Activated CD4-positive, alpha-beta T cell treated with anti-CD3 and anti-CD28 coated beads, Interleukin-2, amount 50 U/mL, for 1 hour (primary cell): ENCODE results near the gene MTPN.

ENCODE experiments used
- DNase-seq: peaks from one replicate; pipeline ENCODE4 v3.0.0-alpha.2; 2020

The MTPN gene

GRCh38 chr7:135950429-135950828 is 26.7 kb downstream of the MTPN start:
- DNase-seq: no peak

DNA sequence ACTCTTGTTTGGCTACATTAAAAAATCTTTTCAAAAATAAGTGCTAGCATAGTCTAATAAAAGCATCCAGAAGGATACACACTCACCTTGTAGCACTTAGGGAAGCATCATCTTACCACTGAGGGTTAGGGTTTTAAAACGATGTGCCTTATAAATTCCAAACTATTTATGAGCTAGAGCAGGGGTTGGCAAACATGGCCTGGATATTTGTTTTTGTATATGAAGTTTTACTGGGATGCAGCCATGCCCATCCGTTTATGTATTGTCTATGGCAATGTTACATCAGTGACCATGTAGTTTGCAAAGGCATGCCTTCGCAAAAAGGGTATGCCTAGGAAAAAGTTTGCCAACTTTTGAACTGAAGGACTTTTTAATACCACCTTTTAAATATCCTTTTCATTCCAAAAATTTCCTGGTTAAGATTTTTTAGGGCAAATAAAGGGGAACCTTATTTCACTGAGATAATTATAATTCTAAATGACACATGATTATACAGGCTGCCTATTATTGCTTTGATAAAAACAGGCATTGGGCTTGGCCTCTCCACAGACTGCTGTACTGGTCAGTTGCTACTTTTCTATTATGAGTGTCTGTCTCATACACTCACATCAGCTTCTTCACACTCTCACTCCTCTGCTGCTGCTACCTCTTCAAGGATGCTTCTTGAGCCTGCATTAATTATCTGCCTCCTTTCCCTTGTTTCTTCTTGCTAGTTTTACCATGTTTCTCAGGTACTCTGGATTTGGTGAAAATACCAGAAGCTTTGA is 30.7 kb downstream of the MTPN start:
- no peak for DNase-seq

DNA sequence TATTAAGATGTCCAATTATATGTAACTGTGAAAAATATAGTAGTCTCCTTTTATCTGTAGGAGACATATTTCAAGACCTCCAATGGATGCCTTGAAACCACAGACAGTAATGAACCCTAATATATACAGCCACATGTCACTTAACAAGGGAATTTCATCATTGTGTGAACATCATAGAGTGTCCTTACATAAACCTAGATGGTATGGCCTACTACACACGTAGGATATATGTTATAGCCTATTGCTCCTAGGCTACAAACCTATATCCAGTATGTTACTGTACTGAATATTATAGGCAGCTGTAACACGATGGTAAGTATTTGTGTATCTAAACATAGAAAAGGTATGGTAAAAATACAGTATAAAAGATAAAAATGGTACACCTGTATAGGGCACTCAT is 32.4 kb downstream of the MTPN start:
- DNase-seq: no peak

GRCh38 chr7:135943134-135943879 is 33.9 kb downstream of the MTPN start:
- no peak for DNase-seq

DNA sequence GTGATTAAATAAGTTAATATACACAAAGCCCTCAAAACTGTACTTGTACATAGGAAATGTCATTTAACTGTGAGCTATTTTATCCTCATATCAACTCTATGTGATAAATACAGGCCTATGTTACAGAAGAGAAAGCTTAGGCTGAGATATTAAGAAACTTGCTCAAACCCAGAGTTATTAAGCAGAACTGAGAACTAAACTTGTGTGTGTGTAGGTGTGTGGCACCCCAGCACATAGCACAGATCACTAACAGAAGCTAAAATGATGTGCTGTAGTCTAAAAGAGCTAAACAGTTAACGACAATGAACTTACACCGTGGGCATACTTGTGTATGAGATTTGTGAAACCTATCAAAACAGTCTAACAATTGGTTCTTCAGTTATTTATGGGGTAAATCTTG is 34.5 kb downstream of the MTPN start:
- no peak for DNase-seq

DNA sequence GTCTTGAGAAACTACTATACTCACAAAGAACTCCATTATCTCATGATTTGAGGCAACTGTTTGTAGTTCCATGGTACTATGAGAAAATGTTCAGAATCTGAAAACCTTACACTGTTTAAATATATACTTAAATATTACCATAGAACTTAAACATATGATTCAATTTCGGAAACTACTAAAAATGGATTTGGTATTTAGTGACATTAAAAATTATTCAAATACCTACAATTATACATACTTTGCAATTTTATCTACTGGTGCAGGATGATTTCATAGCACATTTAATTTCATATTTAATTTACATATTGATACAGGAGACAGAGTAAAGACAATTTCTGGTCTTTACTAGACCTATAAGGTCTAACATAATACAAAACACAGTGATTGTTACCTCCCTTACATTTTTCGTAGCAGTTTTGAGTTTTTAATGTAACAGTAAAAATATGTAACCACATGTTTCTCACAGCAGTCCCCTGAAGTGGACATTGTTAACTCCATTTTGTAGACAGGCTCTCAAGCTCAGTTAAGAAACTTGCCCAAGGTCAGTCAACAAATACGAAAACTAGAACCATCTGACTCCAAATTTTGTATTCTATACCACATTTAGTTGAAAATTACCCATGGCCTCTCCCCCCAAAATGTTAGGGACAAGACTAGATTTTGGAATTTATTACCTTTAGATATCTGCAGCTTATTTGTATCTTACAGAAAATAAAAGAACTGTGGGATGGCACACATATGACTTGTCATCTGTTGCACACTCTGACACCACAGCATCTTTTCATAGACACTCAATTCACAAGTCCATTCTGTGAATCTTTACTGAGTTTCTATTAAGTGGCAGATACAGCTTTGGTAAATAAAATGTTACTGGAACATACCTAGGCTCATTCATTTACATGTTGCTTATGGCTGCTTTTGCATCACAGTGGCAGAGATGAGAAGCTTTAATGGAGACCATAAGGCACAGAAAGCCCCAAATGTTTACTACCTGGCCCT is 36.8 kb downstream of the MTPN start:
- DNase-seq: no peak

- no peak for DNase-seq
These were observed 37.8 kb downstream of the MTPN start for GRCh38 chr7:135939261-135939812.

- DNase-seq: no peak
These were observed 38.6 kb downstream of the MTPN start for GRCh38 chr7:135938563-135938962.

DNA sequence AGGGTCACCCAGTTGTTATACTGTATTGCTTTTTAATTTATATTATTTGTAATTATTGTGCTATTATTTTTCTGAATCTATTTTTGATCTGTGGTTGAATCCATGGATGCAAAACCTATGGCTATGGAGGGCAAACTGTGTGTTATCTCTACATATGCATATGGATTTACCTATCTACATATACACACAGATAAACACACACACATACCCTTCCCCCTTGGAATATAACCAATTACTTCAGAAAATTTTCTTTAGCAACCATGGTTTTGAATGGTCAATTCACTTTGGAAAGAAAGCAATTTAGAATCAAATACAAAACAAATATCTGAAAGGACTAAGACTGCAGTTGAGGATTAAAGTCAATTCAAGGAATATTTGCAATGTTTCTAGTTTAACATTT is 39.1 kb downstream of the MTPN start:
- no peak for DNase-seq

DNA sequence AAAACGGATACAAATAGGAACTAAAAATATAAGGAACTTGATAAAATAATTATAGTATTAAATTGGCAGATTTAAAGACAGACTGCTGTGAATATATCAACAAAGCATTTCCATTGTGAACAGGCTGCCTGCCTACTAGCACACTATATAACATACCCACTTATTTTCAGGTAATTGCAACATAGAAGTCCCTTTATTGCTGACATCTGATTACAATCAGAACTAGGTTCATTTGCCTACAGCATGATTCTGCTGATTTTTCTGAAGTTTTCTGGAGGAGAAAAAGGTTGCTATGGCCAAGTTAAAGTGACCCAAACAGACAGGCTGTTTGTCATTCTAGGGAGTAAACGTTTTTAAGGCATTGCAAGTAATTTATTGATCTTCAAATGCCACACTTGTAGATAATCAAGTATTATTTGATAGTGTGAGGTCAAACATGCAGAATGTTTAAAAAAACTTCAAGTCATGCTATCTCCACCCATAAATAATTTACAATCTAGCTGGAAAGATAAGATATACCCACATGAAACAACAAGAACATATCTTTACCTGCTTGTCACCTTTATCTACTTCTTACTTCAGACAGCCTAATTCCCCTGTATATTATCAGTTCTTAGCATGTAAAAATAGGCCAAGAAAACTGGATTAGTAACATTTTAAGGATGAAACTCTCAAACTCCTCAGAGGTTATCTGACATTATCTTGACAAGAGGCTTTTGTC is 40.5 kb downstream of the MTPN start:
- no peak for DNase-seq

DNA sequence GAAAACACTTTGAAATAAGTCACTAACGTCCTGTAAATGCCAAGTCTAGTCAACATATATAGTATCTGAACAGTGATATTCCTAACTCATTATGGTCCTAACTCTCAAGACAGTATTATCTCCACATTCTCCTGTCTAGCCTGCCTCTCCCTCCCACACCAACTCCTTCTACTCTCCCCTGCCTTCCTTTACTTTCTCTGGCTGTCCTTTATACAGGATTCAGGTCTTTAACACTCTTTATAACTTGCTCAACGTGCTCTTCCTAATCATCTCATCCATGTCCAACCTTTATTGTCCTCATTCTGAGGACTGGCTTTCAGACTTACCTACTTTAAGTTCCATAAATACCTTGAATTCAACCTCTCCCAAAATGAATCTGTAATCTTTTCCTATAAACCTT is 42.5 kb downstream of the MTPN start:
- DNase-seq: no peak

DNA sequence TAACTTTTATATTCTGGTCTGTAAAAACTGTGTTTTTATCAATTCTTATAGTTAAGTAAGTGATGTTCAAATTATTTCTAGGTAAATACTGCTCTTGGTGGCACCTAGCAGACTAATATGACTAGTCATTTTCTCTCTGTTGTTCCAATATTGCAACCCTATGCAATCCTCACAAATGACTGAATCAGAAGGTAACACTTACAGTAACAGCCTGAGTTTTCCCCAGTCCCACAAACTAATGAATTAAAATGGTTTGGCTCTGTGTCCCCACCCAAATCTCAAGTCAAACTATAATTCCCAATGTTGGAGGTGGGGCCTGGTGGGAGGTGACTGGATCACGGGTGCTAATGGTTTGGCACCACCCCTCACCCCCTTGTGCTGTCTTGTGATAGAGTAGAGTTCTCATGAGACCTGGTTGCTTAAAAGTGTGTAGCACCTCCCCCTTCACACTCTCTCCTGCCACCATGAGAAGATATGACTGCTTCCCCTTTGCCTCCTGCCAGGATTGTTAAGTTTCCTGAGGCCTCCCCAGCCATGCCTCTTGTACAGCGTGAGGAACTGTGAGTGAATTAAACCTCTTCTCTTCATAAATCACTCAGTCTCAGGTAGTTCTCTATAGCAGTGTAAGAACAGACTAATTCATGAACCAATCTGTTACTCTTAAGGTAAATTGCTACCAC is 43.5 kb downstream of the MTPN start:
- no peak for DNase-seq

GRCh38 chr7:135932131-135932530 is 45.0 kb downstream of the MTPN start:
- no peak for DNase-seq

DNA sequence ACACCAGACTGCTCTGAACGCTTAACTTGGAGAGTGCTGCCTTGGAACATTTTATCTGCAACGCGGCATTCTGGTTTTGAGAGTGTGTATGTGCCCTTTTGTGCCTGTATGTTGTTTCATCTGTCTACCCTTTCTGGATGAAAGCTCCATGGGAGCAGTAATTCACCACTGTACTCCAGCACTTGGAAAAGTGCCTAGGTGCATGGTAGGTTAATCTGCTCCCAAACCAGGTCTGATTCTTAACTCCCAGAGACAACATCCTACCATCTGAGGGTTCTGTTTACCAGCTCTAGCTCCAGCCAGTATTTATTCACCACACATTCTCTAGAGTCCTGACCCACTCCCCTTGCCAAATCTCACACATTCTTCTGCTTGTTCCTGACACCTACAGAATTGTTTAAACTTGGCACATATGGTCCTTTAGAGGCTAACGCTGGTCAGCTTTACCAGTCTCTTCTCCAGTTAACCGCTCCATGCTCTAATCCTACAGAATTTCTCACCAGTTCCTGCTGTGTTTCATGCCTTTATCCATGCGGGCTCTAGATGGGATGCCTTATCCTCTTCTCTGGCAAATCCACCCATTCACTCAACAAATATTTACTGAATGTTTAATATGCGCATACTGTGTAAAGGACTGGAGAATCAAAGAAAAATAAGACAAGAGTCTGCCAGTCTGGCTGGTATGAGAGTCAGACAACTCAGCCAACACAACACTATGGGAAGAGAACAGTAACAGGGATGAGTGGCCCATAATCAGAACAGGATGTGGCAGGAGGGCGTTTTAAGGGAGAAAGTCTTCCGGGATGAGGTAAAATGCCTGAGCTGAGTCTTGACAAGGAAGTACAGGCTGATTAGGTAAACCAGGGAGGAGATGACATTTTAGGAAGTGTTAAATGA is 46.3 kb downstream of the MTPN start:
- no peak for DNase-seq

DNA sequence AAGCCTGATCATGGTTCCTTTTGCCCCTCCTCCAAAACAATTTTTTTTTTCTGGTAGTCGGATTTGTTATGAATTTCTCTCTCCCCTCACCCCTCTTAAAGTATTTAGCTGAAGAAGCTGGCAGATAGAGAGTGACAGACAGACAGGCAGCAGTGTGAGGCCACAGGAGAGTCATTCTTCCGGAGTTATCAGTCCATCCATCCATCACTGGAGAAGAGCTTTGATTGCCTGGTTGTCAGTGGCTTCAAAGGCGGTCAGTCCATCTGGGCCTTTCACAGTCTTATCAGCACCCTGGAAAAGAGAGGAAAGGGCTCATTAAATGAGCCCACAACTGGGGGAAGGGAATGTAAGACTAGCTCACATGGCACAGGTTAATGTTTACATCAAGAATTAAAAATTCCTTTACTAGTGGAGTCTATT is 47.4 kb downstream of the MTPN start:
- no peak for DNase-seq

- DNase-seq: no peak
These were observed 47.9 kb downstream of the MTPN start for GRCh38 chr7:135929249-135929648.

GRCh38 chr7:135928136-135928535 is 49.0 kb downstream of the MTPN start:
- DNase-seq: no peak

DNA sequence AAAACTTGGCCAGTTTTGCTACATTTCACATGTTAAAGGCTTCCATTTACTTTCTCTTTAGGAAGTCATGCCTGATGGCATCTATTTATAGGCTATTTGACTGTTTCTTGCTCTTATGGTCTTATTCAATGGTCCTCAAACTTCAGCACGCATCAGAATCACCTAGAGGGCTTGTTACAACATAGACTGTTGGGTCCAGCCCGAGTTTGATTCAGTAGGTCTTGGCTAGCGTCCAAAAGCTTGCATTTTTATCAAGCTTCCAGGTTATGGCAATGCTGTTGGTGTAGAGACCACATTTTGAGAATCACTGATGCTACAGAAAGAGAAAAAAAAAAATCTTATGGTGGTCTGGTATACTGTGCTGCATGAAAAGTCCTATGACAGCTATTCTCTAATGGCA is 51.9 kb downstream of the MTPN start:
- no peak for DNase-seq

GRCh38 chr7:135924302-135924701 is 52.9 kb downstream of the MTPN start:
- DNase-seq: no peak

DNA sequence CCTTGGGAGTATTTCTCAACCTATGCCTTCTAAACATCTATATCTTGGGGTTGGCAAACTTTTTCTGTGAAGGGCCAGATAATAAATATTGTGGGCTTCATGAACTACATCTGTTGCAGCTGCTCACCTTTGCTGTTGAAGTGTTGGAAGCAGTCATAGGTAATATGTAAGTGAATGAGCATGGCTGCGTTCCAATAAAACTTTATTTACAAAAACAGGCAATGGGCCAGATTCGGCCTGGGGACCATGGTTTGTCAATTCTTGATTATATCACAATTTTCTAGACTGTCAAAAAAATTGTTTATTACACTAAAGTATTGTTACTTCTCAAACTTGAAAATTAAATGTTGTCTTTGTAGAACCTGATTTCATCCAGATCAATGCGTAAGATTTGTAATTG is 54.9 kb downstream of the MTPN start:
- DNase-seq: no peak

DNA sequence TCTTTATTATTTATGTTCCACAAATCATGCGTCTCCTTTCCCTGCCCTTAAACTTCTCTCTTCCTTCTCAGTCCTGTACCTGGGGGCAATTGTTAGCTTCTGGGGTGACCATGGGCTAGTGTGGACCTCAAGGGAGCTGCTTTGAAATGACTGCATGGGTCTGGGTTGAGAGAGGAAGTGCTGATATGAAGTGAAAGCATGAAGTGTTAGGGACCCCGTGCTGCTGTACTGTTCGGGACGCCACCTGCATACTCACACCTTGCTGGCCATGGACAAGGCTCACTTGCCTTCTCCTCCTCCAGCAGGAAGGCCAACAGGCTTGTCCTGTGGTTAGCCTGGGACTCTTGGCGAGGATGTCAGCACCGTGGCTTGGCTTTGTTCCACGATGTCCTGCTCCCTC is 56.7 kb downstream of the MTPN start:
- no peak for DNase-seq
